Measurements from ENCODE around the gene ATG101. TPM values are rescaled to one million over a fixed set of nuclear protein-coding genes. Genes with fewer than 3 reads are reported as not detected.

Gene ATG101
- total and polyA plus RNA-seq, 9 of the 15 experiments (the other 6 are each of a cell fraction or from before 2014, with no cell fraction given) = 2.9 to 52.4 (median 29.7) TPM

DNA sequence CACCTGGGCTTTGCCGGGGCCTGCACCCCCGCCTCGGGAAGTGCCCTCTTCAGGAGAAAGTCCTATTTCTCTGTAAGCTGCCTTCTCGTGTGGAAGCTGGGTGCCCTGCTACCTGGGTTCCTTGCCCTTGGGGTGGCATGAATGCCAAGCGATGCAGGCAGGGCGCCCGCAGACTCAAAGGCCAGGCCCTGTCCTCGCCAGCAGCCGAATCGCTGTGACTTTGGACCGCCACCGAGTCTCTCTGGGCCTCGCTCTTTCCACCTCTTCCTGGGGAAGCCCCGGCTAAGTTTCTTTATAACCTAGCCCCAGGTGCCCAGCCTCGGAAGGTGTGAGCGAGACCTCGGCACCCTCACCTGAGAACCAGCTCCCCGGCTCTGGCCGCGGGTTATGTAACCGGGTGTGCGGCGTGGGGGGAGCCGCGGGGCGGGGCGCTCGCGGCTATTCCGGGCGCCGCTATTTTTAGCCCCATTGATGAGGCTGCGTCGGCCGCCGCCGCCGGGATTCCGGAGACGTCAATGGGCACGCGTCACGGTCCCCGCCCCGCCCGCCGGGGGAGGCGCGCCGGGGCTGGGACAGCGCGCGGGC lies 33.1 kb upstream of the ATG101 start (continued):
- TF ChIP-seq ZNF740 (CRISPR knock-in tag; IDR thresholded peaks at IDR 0.05) = peak; percentile 62; the same call in 1 of the 2 replicates
- TF ChIP-seq ZNF740 (tag; IDR thresholded peaks at IDR 0.05) = 0 out of 4 replicates have a peak, but pooled peaks of 1 of the 2 experiments have one; percentile 62
- peak; percentile 97 for TF ChIP-seq CCNT2 (IDR thresholded peaks at IDR 0.05; ENCODE audit: borderline replicate concordance, extremely low read depth, insufficient read length, low read depth, low read length)
- no peak for TF ChIP-seq ZNF764 (CRISPR knock-in tag; IDR thresholded peaks at IDR 0.05; ENCODE audit: low read depth)
- TF ChIP-seq EP400 (IDR thresholded peaks at IDR 0.05) = no peak
- 0 out of 2 replicates have a peak, but pooled peaks have one; percentile 33 for TF ChIP-seq SMARCA5 (IDR thresholded peaks at IDR 0.05)
- TF ChIP-seq SP1 (CRISPR knock-in tag; IDR thresholded peaks at IDR 0.05) = no peak; the same call in 1 of the 2 replicates
- TF ChIP-seq CREB1 (IDR thresholded peaks at IDR 0.05) = peak; percentile 88
- peak; percentile 37; the same call in 1 of the 2 replicates for TF ChIP-seq CREB1 (CRISPR knock-in tag; IDR thresholded peaks at IDR 0.05)
- no peak for TF ChIP-seq POLR2H (tag; IDR thresholded peaks at IDR 0.05; ENCODE audit: low read depth)
- TF ChIP-seq SNIP1 (IDR thresholded peaks at IDR 0.05; ENCODE audit: low read depth) = no peak
- peak; percentile 89 for TF ChIP-seq NCOR1 (IDR thresholded peaks at IDR 0.05)
- no peak for TF ChIP-seq KAT8 (IDR thresholded peaks at IDR 0.05; ENCODE audit: low read depth)
- no peak for TF ChIP-seq E2F4 (CRISPR knock-in tag; IDR thresholded peaks at IDR 0.05; ENCODE audit: low read depth)
- peak; percentile 19; the same call in 1 of the 2 replicates for TF ChIP-seq ZNF263 (CRISPR knock-in tag; IDR thresholded peaks at IDR 0.05; ENCODE audit: borderline replicate concordance)
- no peak for TF ChIP-seq PRDM10 (IDR thresholded peaks at IDR 0.05; ENCODE audit: partially characterized antibody)
- TF ChIP-seq ZC3H8 (IDR thresholded peaks at IDR 0.05) = no peak
- peak; percentile 36; the same call in 1 of the 2 replicates for TF ChIP-seq EGR1 (conservative IDR thresholded peaks at IDR 0.05)
- TF ChIP-seq DEAF1 (CRISPR knock-in tag; IDR thresholded peaks at IDR 0.05) = no peak
- no peak for TF ChIP-seq CHCHD3 (CRISPR knock-in tag; IDR thresholded peaks at IDR 0.05)
- peak in 1 of 2 experiments; percentile 19; a peak in 1 of 4 replicates for TF ChIP-seq RCOR1 (IDR thresholded peaks at IDR 0.05; ENCODE audit: borderline replicate concordance in 1 of 2, low read depth in 2 of 2, low read length in 2 of 2)
- no peak for TF ChIP-seq ZNF316 (IDR thresholded peaks at IDR 0.05)
- TF ChIP-seq SMAD1 (IDR thresholded peaks at IDR 0.05; ENCODE audit: low read depth, low read length, partially characterized antibody) = peak; percentile 82

All from K562 (cell line).